H1 (cell line): ENCODE results near the gene PAEP. TPM values are rescaled to one million over a fixed set of nuclear protein-coding genes. Genes with fewer than 3 reads are reported as not detected.

Experiments used
- CTCF ChIA-PET: fragments of 300-600 bp; sonication (Branson Sonifier 250); formaldehyde crosslinking; loops from one replicate; lab custom pipeline; 2021; ENCODE audit not compliant: partially characterized antibody; lab: Charles Lee
- POLR2A ChIA-PET: fragments of 300-600 bp; sonication (Branson Sonifier 250); formaldehyde crosslinking; loops from one replicate; lab custom pipeline; 2021; ENCODE audit warnings: inconsistent platforms; ENCODE audit not compliant: partially characterized antibody; lab: Charles Lee
- DNase-seq, 2 experiments: peaks; one replicate each; pipeline versions ENCODE4 v3.0.0 to v3.0.0-alpha.2; 2010 to 2022; ENCODE audit warnings: low spot score in 2 of 2, low read depth in 1 of 2, mixed read lengths in 1 of 2
- FAIRE-seq: peaks from 2 replicates; lab custom pipeline; 2011; peaks lifted over from hg19 to GRCh38; lab: Jason Lieb, UNC
- H2AFZ ChIP-seq: 2 replicates; pipeline ENCODE4 v1.8.1; 2012; ENCODE audit warnings: low read length, inconsistent platforms
- H2AK5ac ChIP-seq: 2 replicates; pipeline ENCODE4 v1.6.1; 2013; ENCODE audit warnings: low read depth, low read length
- H2BK120ac ChIP-seq: replicated peaks from 2 replicates; pipeline ENCODE3; 2013; ENCODE audit warnings: low read depth, low read length, inconsistent platforms
- H2BK12ac ChIP-seq: 2 replicates; pipeline ENCODE4 v1.6.1; 2013; ENCODE audit warnings: low read depth, low read length
- H2BK15ac ChIP-seq: 2 replicates; pipeline ENCODE4 v1.6.1; 2013; ENCODE audit warnings: low read length
- H2BK20ac ChIP-seq: 2 replicates; pipeline ENCODE4 v1.6.1; 2013; ENCODE audit warnings: low read length
- H2BK5ac ChIP-seq: 2 replicates; pipeline ENCODE4 v1.6.1; 2013; ENCODE audit warnings: low read depth, low read length
- H3K14ac ChIP-seq: 2 replicates; pipeline ENCODE4 v1.6.1; 2013; ENCODE audit warnings: inconsistent platforms; ENCODE audit not compliant: insufficient read length
- H3K18ac ChIP-seq: 2 replicates; pipeline ENCODE4 v1.6.1; 2013; ENCODE audit warnings: low read length; ENCODE audit errors: extremely low read depth
- H3K23ac ChIP-seq: 2 replicates; pipeline ENCODE4 v1.6.1; 2013; ENCODE audit warnings: inconsistent platforms; ENCODE audit not compliant: insufficient read length
- H3K23me2 ChIP-seq: 2 replicates; pipeline ENCODE4 v1.6.1; 2013; ENCODE audit warnings: low read depth, low read length
- H3K27ac ChIP-seq: 2 replicates; pipeline ENCODE4 v1.6.1; 2011; ENCODE audit warnings: low read depth, low read length, inconsistent platforms
- H3K27me3 ChIP-seq, 4 experiments: replicated peaks in 1 of 4; 1 replicate in 1 of 4; 2 replicates in 3 of 4; pipeline versions ENCODE4 v1.6.1 to v1.8.1; 2011 to 2013; ENCODE audit warnings: low read length in 3 of 4, mild to moderate bottlenecking in 3 of 4, inconsistent platforms in 2 of 4, mixed read lengths in 2 of 4, moderate library complexity in 1 of 4; ENCODE audit not compliant: control insufficient read depth in 3 of 4, insufficient read depth in 3 of 4; ENCODE audit errors: extremely low read depth in 1 of 4
- H3K36me3 ChIP-seq, 4 experiments: 2 replicates each; pipeline versions ENCODE4 v1.6.1 to v1.8.1; 2011 to 2013; ENCODE audit warnings: mild to moderate bottlenecking in 4 of 4, low read length in 3 of 4, moderate library complexity in 2 of 4, control low read depth in 1 of 4, inconsistent platforms in 1 of 4; ENCODE audit not compliant: insufficient read depth in 4 of 4, control insufficient read depth in 2 of 4
- H3K4ac ChIP-seq: replicated peaks from 2 replicates; pipeline ENCODE3; 2013; ENCODE audit warnings: low read length, low read depth, mixed read lengths, inconsistent platforms; ENCODE audit not compliant: insufficient read length
- H3K4me1 ChIP-seq, 4 experiments: replicated peaks in 1 of 4; 1 replicate in 1 of 4; 2 replicates in 3 of 4; pipeline versions ENCODE4 v1.6.1 to v1.8.1; 2011 to 2013; ENCODE audit warnings: low read length in 3 of 4, inconsistent platforms in 2 of 4, mixed read lengths in 1 of 4; ENCODE audit not compliant: insufficient read depth in 4 of 4, control insufficient read depth in 3 of 4
- H3K4me2 ChIP-seq, 2 experiments: 2 replicates each; pipeline versions ENCODE4 v1.6.1 to v1.8.1; 2011 to 2013; ENCODE audit warnings: low read depth in 2 of 2, low read length in 2 of 2, control low read depth in 1 of 2, inconsistent platforms in 1 of 2, mild to moderate bottlenecking in 1 of 2; ENCODE audit not compliant: insufficient read depth in 1 of 2
- H3K4me3 ChIP-seq, 4 experiments: fragments of 200-600, 300-600 bp in 1 of 4; sonication (generic), shearing (Covaris generic), sonication (Bioruptor Twin) in 1 of 4; 2 replicates each; pipeline versions ENCODE4 v1.5.1 to v1.8.1; 2011 to 2016; ENCODE audit warnings: low read length in 4 of 4, low read depth in 3 of 4, control low read depth in 2 of 4, inconsistent platforms in 2 of 4, mild to moderate bottlenecking in 2 of 4, mixed read lengths in 1 of 4, moderate library complexity in 1 of 4; ENCODE audit not compliant: insufficient read depth in 2 of 4; ENCODE audit errors: extremely low read depth in 1 of 4
- H3K56ac ChIP-seq: replicated peaks from 2 replicates; pipeline ENCODE3; 2013; ENCODE audit warnings: low read depth, mild to moderate bottlenecking, mixed read lengths, low read length, inconsistent platforms; ENCODE audit not compliant: insufficient read length
- H3K79me1 ChIP-seq: 2 replicates; pipeline ENCODE4 v1.6.1; 2013; ENCODE audit warnings: low read depth, low read length, control low read depth
- H3K79me2 ChIP-seq, 2 experiments: 2 replicates each; pipeline versions ENCODE4 v1.6.1 to v1.8.1; 2012 to 2013; ENCODE audit warnings: low read length in 2 of 2, mild to moderate bottlenecking in 2 of 2, inconsistent platforms in 1 of 2; ENCODE audit not compliant: insufficient read depth in 2 of 2, control insufficient read depth in 1 of 2
- H3K9ac ChIP-seq, 4 experiments: replicated peaks in 1 of 4; 1 replicate in 1 of 4; 2 replicates in 3 of 4; pipeline versions ENCODE4 v1.6.1 to v1.8.1; 2011 to 2013; ENCODE audit warnings: low read depth in 3 of 4, low read length in 3 of 4, control low read depth in 2 of 4, mild to moderate bottlenecking in 2 of 4, moderate library complexity in 2 of 4, inconsistent platforms in 1 of 4; ENCODE audit errors: extremely low read depth in 1 of 4
- H3K9me3 ChIP-seq, 2 experiments: 2 replicates each; pipeline versions ENCODE4 v1.6.1 to v1.8.1; 2012 to 2013; ENCODE audit warnings: mild to moderate bottlenecking in 2 of 2, moderate library complexity in 2 of 2, control low read depth in 1 of 2, inconsistent platforms in 1 of 2, low read depth in 1 of 2, low read length in 1 of 2, mixed read lengths in 1 of 2; ENCODE audit not compliant: insufficient read depth in 2 of 2
- H4K20me1 ChIP-seq, 2 experiments: replicated peaks in 1 of 2; 2 replicates each; pipeline versions ENCODE3 to v1.8.1; 2011 to 2013; ENCODE audit warnings: inconsistent platforms in 2 of 2, low read length in 2 of 2, mild to moderate bottlenecking in 1 of 2; ENCODE audit not compliant: insufficient read depth in 2 of 2, control insufficient read depth in 1 of 2
- H4K5ac ChIP-seq: 2 replicates; pipeline ENCODE4 v1.6.1; 2013; ENCODE audit warnings: low read length, low read depth, mixed read lengths, inconsistent platforms; ENCODE audit not compliant: insufficient read length
- H4K8ac ChIP-seq: 2 replicates; pipeline ENCODE4 v1.8.0; 2013; ENCODE audit warnings: mild to moderate bottlenecking, moderate library complexity, low read length, inconsistent platforms; ENCODE audit not compliant: insufficient read depth; ENCODE audit errors: extremely low read depth
- H4K91ac ChIP-seq: replicated peaks from 2 replicates; pipeline ENCODE3; 2013; ENCODE audit warnings: low read length, mixed read lengths, inconsistent platforms; ENCODE audit not compliant: insufficient read length
- CBX8 ChIP-seq: fragments of 300-800, 300-1000 bp; sonication (generic); IDR thresholded peaks from 2 replicates; pipeline ENCODE4 v1.7.1; 2016; ENCODE audit warnings: low read depth, low read length, borderline replicate concordance
- JUN ChIP-seq: IDR thresholded peaks from 2 replicates; pipeline ENCODE4 v1.6.1; 2011; ENCODE audit warnings: low read depth, mild to moderate bottlenecking, improper control_type of control experiment, low read length
- NRF1 ChIP-seq: IDR thresholded peaks from 2 replicates; pipeline ENCODE4 v1.6.1; 2011; ENCODE audit warnings: mild to moderate bottlenecking, low read depth, low read length, improper control_type of control experiment
- WGBS, 2 experiments: shearing (Covaris generic) in 1 of 2; methylation state at CpG; one replicate each; pipeline versions ENCODE4 v1.1.6 to v1.1.7; 2013 to 2015; ENCODE audit warnings: low lambda C conversion rate in 2 of 2, mixed read lengths in 2 of 2, inconsistent platforms in 1 of 2, low coverage in 1 of 2, missing lambda C conversion rate in 1 of 2; ENCODE audit not compliant: insufficient replicate concordance in 2 of 2, insufficient coverage in 1 of 2, insufficient read length in 1 of 2; ENCODE audit errors: extremely low coverage in 1 of 2, missing lambda C conversion rate in 1 of 2; 5-methylcytosine and 5-hydroxymethylcytosine counted together
- polyA plus RNA-seq, 7 experiments: library from polyadenylated mRNA; depleted of rRNA in 3 of 7; stranded (reverse) in 5 of 7; unstranded in 2 of 7; fragments of >200 nt in 5 of 7; fragments of 200-250 nt in 2 of 7; gene quantifications; 1 replicate in 5 of 7; 2 replicates in 1 of 7; 4 replicates in 1 of 7; pipeline versions ENCODE4 v1.2.1 to v1.2.3, GENCODE V29; 2011 to 2013; ENCODE audit warnings: missing spikeins in 2 of 7, mixed read lengths in 2 of 7
- total RNA-seq: library from RNA; stranded (reverse); fragmentation: NEBNext Ultra II Directional; extraction: Animal tissue kit (Norgen Biotek cat#: 25700); gene quantifications from 2 replicates; pipeline ENCODE4 v1.2.1, GENCODE V29; 2021

Gene PAEP
- total and polyA plus RNA-seq, 2 of the 8 experiments (the other 6 are each of a cell fraction or from before 2014, with no cell fraction given), result not detected

DNA sequence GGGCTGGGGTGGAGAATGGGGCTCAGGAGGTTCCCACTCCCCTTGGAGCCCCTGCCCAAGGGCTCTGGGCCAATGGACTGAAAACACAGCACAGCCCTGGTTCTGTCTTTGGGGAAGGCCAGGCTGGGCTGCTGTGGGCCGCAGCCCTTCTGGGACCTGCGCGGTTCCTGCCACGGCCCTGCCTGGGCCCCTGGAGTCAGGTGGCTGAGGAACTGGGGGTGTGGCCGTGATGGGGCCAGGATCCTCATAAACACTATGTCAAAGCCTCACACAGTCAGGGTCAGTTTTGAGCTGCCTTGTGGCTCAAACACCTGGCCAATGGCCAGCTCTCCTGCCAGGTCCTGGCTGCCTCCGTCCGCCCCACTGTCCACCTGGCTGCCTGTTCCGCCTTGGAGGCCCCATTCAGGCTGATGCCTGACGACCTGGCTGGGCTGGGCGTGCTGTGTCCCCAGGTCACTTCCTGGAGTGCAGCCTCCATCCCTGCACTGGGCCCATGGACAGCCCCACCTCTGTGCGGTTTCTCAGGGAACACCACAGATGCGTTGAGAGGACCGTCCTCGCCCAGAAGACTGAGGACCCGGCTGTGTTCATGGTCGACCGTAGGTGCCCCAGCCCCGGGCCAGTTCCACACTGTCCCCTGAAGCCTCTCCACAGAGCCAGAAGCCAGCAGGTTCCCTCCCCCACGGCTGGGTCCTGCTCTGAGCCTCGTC is 27.5 kb downstream of the PAEP start:
- FAIRE-seq (no peak), DNase-seq (peak in 1 of 2 experiments; percentile 34)
- H4K5ac ChIP-seq, result no peak overlapping the region
- H3K4me3 ChIP-seq, result no peak overlapping the region
- H3K23me2 ChIP-seq, result no peaks in the 10 kb centered on the region
- CTCF ChIA-PET, result interaction anchor here (0.9 to 7.2 kb wide), 3 partner anchors 14 to 50 kb away, joined by 3 to 58 read pairs (median 4); no protein-coding TSS in a partner anchor
- no peak overlapping the region for H3K9ac ChIP-seq
- H3K79me1 ChIP-seq, result no peaks in the 10 kb centered on the region
- H2AFZ ChIP-seq, result no peak overlapping the region
- no peak overlapping the region; the same call in 1 of the 2 replicates for H4K8ac ChIP-seq
- POLR2A ChIA-PET, result interaction anchor here (1.9 kb wide), 1 partner anchor 13 kb away, joined by 4 read pairs; no protein-coding TSS in a partner anchor
- no peak overlapping the region for H3K4ac ChIP-seq
- H3K14ac ChIP-seq, result no peak overlapping the region
- TF ChIP-seq CBX8 (no peak), JUN (no peak), NRF1 (no peak)
- no peak overlapping the region for H2BK20ac ChIP-seq
- no peak overlapping the region for H3K23ac ChIP-seq
- no peak overlapping the region for H2BK5ac ChIP-seq
- H2BK15ac ChIP-seq, result peak overlapping the region; percentile 31; the same call in 1 of the 2 replicates
- no peak overlapping the region for H2BK12ac ChIP-seq
- H2AK5ac ChIP-seq, result no peak overlapping the region
- H4K91ac ChIP-seq, result no peak overlapping the region
- H3K4me2 ChIP-seq, result no peak overlapping the region
- no peaks in the 10 kb centered on the region for H4K20me1 ChIP-seq
- no peaks in the 10 kb centered on the region; a peak in 1 of 7 replicates for H3K4me1 ChIP-seq
- H3K27ac ChIP-seq, result no peak overlapping the region
- H3K27me3 ChIP-seq, result no peaks in the 10 kb centered on the region
- H3K56ac ChIP-seq, result no peak overlapping the region
- H3K9me3 ChIP-seq, result no peaks in the 10 kb centered on the region
- no peak overlapping the region for H3K18ac ChIP-seq
- H3K36me3 ChIP-seq, result no peaks in the 10 kb centered on the region
- no peaks in the 10 kb centered on the region for H3K79me2 ChIP-seq
- WGBS, 2 experiments, result 90% methylated on average over 14 of the region's 20 CpGs; no CpG with 5 or more reads in 1 of the 2 experiments
- no peak overlapping the region for H2BK120ac ChIP-seq
